ENCODE measurements around the gene CRYL1. TPM values are rescaled to one million over a fixed set of nuclear protein-coding genes. Genes with fewer than 3 reads are reported as not detected.

CRYL1 gene
- total and polyA plus RNA-seq, 9 of the 15 experiments (the other 6 are each of a cell fraction or from before 2014, with no cell fraction given): 1.0 to 6.9 (median 2.4) TPM

- TF ChIP-seq ZNF431 (CRISPR knock-in tag; IDR thresholded peaks at IDR 0.05) (no peak), PURB (CRISPR knock-in tag; IDR thresholded peaks at IDR 0.05; ENCODE audit: low read depth) (no peak), TFAP4 (CRISPR knock-in tag; IDR thresholded peaks at IDR 0.05; ENCODE audit: borderline replicate concordance) (peak; percentile 51; the same call in 1 of the 2 replicates), UBTF (IDR thresholded peaks at IDR 0.05; ENCODE audit: borderline replicate concordance in 1 of 2, low read depth in 2 of 2, low read length in 2 of 2) (peak in 1 of 2 experiments; percentile 30; a peak in 1 of 4 replicates), MAZ (CRISPR knock-in tag; conservative IDR thresholded peaks at IDR 0.05 in 1 of 2, IDR thresholded peaks at IDR 0.05 in 1 of 2) (peak; percentile 72; a peak in 3 of 4 replicates), L3MBTL2 (IDR thresholded peaks at IDR 0.05) (peak; percentile 38; the same call in 1 of the 2 replicates), EP400 (IDR thresholded peaks at IDR 0.05) (0 out of 2 replicates have a peak, but pooled peaks have one; percentile 6), MAFG (tag; conservative IDR thresholded peaks at IDR 0.05) (no peak), NR0B1 (IDR thresholded peaks at IDR 0.05; ENCODE audit: partially characterized antibody) (no peak), ZNF143 (CRISPR knock-in tag; IDR thresholded peaks at IDR 0.05) (peak; percentile 67), ZNF282 (CRISPR knock-in tag; IDR thresholded peaks at IDR 0.05) (no peak)
- TF ChIP-seq, protein P1, sequence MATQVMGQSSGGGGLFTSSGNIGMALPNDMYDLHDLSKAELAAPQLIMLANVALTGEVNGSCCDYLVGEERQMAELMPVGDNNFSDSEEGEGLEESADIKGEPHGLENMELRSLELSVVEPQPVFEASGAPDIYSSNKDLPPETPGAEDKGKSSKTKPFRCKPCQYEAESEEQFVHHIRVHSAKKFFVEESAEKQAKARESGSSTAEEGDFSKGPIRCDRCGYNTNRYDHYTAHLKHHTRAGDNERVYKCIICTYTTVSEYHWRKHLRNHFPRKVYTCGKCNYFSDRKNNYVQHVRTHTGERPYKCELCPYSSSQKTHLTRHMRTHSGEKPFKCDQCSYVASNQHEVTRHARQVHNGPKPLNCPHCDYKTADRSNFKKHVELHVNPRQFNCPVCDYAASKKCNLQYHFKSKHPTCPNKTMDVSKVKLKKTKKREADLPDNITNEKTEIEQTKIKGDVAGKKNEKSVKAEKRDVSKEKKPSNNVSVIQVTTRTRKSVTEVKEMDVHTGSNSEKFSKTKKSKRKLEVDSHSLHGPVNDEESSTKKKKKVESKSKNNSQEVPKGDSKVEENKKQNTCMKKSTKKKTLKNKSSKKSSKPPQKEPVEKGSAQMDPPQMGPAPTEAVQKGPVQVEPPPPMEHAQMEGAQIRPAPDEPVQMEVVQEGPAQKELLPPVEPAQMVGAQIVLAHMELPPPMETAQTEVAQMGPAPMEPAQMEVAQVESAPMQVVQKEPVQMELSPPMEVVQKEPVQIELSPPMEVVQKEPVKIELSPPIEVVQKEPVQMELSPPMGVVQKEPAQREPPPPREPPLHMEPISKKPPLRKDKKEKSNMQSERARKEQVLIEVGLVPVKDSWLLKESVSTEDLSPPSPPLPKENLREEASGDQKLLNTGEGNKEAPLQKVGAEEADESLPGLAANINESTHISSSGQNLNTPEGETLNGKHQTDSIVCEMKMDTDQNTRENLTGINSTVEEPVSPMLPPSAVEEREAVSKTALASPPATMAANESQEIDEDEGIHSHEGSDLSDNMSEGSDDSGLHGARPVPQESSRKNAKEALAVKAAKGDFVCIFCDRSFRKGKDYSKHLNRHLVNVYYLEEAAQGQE (IDR thresholded peaks at IDR 0.05; ENCODE audit: borderline replicate concordance): no peak
- TF ChIP-seq, protein P1 (CRISPR knock-in tag; IDR thresholded peaks at IDR 0.05; ENCODE audit: low read depth): no peak
These were observed 41.5 kb upstream of the CRYL1 start, which contains the start of gene IFT88 (continued) for GRCh38 chr13:20566898-20567874.

Measured in K562 (cell line).